ENCODE measurements around the gene ZNF77.
"Not testable (repeated sequence)": the region's sequence is repeated elsewhere in the genome, so short reads cannot be mapped to it uniquely, and the experiment has no call there.

Gene ZNF77

DNA sequence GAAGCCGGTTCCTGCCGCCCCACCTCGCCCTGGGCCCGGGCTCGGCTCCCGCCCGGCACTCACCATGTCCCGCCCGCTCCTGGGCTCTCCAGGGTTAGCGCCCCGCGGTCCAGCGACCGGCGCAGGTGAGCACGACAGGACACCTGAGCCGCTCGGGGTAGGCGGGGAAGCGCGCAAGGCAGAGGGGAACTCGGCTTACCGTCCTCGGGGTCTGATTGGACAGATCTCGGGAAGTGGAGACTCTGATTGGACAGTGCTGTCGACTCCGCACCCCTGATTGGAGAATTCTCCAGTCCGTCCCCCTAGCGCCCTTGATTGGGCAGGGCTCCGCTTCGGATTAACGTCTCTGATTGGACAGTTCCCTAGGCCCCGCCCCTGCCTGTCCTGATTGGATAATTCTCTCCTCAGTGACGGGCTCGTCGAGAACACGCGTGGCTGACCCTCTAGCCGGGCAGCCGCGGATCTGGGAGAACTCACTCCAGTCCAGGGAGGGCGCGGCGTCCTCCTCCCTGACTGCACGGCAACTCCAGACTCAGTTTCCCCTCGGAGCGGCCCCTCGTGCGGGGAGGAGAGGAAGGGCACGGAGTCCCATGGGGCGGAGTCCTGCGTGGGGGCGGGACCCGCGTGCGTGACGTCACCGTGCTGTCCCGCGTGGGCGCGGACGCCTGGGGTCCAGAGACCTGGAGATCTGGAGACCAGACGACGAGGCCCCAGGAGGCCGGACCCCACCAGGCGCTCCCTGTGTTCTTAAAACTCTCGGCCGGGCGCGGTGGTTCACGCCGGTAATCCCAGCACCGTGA, at the start of gene ZNF77:
Gene ZNF77 (minus strand): TSS at position 197 of the 800 bp plus-strand sequence. CDS start 131 bp downstream, at position 66.
- peak; percentile 98 for DNase-seq (ENCODE audit: low read depth)

DNA sequence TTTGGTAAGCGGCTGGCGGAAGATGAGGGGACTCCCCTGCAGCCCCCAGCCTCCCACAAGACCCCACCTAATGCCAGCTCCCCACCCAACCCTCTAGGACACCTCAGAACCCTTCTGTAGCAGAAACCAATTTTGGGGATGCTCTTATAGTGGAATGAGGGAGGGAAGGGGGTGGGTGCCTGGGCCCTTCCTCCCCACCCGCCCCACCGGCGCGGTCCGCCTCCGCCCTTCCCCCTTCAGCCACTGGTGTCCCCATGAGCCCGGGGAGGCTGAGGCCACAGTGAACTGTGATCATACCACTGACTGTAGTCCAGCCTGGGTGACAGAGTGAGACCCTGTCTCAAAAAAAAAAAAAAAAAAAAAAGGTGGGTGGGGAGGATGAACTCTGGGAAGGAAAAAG, 48.8 kb upstream of the ZNF77 start:
- no peak for DNase-seq (ENCODE audit: low read depth)

DNA sequence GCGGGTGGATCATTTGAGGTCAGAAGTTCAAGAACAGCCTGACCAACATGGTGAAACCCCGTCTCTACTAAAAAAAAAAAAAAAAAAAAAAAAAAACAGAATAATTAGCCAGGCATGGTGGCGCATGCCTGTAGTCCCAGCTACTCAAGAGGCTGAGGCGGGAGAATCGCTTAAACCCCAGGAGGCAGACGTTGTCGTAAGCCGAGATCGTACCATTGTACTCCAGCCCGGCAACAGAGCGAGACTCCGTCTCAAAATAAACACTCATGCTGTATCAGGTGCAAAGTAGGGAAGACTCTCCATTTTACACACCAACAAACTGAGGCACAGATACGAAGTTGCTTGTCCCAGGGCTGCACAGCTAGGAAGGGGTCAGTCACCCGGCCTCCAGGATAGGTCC, 48.2 kb upstream of the ZNF77 start:
- DNase-seq (ENCODE audit: low read depth): no peak

DNA sequence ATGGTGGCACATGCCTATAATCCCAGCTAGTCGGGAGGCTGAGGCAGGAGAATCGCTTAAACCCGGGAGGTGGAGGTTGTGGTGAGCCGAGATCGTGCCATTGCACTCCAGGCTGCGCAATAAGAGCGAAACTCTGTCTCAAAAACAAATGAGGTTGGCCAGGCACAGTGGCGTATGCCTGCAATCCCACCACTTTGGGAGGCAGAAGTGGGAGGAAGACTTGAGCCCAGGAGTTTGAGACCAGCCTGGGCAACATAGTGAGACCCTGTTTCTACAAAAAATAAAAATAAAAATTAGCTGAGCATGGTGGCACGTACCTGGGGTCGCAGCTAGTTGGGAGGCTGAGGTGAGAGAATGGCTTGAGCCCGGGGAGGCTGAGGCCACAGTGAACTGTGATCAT, 47.6 kb upstream of the ZNF77 start:
- not testable (repeated sequence) for DNase-seq (ENCODE audit: low read depth)

DNA sequence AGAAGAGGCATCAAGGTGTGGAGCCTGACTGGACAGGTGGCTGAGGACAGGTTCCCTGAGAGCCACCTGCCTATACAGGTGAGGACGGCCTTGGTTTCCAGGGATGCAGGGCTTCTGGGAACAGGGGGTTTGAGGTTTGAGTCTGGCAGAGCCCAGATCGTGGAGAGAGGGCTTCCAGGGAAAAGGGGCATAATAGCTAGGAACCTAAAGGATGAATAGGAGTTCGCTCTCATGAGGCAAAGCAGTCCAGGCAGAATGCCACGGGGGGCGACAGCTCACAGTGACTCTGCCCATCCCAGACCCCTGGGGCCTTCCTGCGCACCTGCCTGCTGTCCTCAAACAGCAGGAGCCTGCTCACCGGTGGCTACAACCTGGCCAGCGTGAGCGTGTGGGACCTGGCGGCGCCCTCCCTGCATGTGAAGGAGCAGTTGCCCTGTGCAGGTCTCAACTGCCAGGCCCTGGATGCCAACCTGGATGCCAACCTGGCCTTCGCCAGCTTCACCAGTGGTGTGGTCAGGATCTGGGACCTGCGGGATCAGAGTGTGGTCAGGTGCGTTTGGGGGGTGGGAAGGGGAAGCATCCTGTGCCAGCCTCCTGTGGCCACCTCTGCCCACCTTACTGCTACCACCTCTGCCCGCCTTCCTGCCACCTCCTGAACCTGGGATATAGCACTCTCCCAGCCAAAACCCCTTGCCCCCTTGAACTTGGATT, 44.6 kb upstream of the ZNF77 start:
- no peak for DNase-seq (ENCODE audit: low read depth)

DNA sequence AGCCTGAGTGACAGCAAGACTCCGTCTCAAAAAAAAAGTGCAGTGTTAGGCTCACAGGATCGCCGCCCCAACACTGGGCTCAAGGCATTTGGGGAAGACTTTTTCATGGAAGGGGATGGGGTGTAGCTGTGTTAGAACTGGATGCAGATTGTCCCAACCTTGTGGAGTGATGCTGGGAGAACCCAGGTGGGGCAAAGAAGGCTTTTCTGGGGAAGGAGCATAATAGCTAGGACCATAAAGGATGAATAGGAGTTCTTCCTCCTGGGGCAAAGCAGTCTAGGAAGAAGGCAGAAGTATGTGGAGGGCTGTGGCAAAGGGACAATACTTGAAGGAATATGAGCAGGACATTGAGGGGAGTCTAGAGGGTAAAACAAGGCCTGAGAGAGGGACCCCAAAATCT, 43.8 kb upstream of the ZNF77 start:
- DNase-seq (ENCODE audit: low read depth): no peak

DNA sequence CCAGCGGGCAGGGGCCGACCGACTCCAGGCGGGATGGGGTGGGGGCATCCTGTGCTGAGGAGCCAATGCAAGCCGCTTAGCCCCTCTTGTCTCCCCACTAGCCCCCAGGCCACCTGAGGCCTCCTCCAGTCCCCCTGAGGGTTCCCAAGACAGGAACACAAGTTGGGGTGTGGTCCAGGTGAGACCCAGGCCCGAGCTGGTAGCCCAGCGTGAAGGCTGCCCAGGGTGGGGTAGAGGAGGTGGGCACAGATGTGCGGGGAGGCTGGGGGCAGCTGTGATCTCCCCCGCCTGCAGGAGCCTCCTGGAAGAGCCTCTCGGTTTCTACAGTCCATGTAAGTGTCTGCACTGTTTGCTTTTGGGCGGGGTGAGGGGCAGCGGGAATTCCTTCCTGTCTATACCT, 43.0 kb upstream of the ZNF77 start:
- DNase-seq (ENCODE audit: low read depth): no peak

DNA sequence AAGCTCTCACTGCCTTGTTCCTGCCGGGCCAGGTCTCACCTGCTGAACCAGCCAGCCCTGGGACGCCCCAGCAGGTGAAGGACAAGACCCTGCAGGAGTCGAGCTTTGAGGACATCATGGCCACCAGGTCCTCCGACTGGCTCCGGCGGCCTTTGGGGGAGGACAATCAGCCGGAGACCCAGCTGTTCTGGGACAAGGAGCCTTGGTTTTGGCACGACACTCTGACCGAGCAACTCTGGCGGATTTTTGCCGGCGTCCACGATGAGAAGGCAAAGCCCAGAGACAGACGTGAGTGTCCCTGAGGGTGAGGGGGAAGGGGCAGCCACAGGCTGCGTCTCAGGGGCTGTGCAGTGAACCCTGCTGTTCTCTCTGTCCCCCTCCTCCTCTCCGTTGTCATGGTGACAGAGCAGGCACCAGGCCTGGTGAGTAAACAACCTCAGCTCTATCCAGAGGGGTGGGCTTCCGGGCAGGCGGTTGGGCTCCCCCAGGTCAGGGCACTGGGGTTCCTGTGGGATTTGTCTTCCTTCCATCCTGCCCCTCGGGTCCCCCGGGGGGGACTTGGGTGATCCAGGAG, 42.3 kb upstream of the ZNF77 start:
- DNase-seq (ENCODE audit: low read depth): no peak

DNA sequence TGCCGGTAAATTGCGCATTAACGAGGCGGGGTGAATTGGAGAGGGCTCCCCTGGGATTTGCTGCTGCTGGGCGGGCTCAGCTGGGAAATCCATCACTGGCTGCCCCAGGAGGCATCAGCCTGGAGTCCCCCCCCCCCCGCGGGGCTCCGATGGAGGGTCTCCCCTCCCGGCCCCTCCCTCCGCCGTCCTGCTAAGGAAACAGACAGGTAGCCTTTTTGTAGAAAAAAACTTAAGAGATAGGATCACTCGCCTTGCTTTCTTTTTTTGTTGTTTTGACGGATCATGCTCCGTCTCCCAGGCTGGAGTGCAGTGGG, 39.4 kb upstream of the ZNF77 start:
- no peak for DNase-seq (ENCODE audit: low read depth)

DNA sequence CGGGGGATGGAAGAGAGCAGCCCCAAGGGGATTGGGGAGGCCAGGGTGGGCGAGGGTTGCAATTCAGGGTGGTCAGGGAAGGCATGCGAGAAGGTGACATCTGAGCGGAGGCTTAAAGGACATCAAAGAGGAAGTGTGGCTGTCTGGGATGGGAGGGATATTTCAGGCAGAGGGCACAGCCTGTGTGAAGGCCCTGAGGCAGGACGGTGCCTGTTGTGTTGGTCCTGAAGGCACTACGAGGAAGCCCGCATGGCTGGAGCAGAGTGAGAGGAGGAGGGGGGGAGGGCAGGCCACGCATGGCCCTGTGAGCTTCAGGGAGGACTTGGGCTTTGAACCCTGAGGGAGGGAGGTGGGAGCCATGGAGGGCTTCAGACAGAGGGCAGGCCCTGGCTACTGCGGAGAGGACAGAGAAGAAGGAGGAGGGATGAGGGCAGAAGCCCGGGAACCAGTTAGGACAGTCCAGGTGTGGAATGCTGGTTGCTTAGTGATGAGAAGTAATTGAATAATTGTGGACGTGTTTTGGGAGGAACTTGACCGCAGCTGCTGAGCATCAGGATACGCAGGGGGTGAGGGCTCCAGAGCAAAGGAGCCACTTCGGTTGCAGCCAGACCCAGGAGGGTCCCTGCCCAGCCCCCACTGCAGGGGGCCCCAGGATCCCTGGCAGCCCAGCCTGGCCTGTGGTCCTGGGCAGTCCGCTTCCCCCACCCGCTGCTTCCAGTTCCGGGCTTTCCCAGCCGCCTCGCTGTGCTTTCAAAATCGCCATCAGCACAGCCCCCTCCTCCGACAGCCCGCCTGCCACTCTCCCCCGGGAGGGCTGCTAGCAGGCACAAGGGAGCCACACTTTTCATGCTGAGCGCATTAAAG, 38.8 kb upstream of the ZNF77 start:
- DNase-seq (ENCODE audit: low read depth): no peak

DNA sequence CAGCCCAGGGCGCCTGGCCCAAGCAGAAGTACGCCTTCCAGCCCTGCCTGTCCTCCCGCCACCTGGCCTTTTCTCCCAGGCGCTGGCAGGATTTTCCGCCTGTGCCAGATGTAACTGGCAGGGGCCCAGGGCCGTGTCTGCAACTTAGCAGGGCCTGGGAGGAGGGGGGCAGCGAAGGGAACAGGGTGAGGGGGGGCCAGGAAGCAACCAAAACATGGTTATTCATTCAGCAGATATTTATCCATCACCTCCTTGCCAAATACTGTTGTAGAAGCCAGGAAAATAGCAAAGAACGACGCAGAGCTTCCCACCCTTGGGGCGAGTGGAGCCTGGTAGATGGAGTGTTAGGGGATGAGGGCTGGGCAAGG, 38.2 kb upstream of the ZNF77 start:
- DNase-seq (ENCODE audit: low read depth): no peak

DNA sequence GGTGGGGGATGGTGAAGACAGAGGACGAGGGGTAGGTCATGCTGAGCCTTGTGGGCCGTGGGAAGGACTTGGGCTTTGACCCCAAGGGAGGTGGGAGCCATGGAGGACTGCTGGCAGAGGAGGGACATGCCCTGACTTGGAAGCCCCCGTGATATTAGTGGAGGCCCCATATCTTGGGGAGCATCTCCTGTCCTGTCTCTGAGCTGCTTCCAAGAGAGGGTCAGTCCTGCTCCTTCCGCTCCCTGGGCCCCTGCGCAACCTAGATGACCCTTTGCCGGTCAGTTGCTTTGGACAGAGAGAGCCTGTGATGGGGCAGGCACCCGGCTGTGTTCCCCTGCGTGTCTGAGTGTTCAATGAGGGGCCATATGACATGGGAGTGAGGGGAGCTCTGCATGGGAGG, 37.8 kb upstream of the ZNF77 start:
- DNase-seq (ENCODE audit: low read depth): no peak

DNA sequence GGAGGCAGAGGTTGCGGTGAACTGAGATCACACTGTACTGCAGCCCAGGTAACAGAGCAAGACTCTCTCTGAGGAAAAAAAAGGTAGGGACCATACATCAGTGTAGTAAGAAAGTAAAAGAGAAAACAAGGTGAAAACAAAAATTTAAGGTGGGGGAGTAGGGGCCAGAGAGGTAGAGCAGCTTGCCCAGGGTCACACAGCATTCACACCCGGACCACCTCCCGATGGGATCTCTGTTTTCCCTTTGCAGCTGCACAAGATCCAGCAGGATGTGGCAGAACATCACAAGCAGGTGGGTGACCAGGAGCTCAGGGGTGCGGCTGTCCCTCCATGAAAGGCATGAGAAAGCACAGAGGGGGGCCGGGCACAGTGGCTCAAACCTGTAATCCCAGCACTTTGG, 37.1 kb upstream of the ZNF77 start:
- DNase-seq (ENCODE audit: low read depth): no peak

DNA sequence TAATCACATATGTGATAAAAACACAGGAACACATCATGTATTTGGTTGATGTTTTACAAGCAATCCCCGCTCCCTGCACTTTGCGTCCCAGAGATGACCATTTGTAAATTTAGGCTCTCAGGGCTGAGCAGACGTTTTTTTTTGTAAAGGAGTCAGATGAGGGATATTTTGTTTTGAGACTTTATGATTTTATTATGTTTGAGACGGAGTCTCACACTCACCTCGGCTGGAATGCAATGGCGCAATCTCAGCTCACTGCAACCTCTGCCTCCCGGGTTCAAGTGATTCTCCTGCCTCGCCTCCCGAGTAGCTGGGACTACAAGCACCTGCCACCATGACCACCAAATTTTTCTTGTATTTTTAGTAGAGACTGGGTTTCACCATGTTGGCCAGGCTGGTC, 34.0 kb upstream of the ZNF77 start:
- no peak for DNase-seq (ENCODE audit: low read depth)

DNA sequence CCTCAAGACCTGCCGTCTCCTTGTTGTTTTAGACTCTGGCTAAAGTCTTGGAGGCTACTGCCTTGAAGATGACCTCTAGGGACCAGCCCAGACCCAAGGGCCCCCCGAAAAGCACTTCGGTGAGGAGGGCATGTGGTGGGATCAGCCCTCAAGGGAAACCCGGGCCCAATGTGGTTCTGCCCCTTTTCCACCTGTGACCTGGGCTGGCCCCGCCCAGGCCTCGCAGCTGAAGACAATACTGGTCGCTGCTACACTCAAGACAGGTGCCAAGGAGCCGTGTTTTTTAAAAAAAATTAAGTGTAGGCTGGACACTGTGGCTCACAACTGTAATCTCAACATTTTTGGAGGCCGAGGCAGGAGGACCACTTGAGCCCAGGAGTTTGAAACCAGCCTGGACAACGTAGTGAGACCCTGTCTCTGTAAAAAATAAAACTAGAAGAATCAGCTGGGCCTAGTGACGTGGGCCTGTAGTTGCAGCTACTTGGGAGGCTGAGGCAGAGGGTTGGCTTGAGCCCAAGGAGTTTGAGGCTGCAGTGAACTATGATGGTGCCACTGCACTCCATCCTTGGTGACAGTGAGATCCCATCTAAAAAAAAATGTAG, 33.5 kb upstream of the ZNF77 start:
- no peak for DNase-seq (ENCODE audit: low read depth)

DNA sequence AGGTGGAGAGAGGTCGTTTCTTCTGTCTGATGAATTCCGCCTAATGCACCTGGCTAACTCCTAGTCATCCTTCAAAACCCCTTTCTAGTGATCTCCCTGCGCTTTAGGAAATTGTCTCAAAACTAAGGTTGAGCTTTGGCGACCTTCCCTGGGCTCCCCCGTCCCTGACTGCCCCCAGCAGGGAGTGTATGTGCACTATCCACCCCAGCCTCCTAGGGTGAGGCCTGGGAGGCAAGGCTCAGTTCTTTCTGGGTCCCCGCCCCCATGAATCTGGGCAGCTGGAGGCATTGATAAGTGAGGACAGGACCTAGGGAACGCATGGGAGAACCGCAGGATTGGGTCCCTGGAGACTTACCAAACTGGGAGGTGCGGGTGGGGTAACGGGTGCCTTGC, 33.0 kb upstream of the ZNF77 start:
- DNase-seq (ENCODE audit: low read depth): no peak

DNA sequence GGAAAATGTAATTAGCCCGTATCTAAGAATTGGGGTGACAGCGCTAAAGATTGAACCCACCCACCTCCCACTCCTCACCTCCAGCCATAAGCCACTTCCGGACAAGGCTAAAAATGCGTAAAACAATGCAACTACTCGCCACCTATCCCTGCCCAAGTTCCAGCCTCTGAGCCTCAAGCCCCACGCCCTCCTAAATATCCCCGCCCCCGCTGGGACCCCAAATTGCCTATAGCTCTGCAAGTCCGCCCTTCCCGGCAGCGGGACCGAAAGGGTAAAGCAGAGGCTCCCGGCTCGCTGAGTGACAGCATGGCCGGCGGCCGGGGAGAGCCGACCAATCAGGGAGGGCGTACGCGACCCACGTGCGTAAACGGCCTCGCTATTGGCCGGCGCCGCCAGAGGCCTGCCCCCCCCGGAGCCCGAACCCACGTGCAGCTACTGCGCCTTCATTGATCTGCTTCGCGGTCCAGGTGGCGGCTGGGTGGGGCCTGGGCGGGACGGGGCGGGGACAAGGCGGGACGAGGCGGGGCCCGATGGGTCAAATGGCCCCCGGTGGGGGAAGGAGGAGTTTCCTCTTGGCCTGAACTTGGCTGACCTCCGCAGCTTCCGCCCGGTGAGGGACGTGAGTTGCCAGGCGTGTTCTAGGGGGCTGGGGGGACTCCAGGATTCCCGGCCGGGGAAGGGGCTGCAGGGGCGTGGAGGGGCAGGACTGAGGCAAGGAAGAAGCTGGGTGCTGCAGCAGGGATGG, 32.4 kb upstream of the ZNF77 start, which contains the start of gene TLE6:
Gene TLE6 (plus strand): TSS at position 564 of the 745 bp plus-strand sequence. CDS start 670 bp downstream, outside the sequence.
- peak; percentile 90 for DNase-seq (ENCODE audit: low read depth)

DNA sequence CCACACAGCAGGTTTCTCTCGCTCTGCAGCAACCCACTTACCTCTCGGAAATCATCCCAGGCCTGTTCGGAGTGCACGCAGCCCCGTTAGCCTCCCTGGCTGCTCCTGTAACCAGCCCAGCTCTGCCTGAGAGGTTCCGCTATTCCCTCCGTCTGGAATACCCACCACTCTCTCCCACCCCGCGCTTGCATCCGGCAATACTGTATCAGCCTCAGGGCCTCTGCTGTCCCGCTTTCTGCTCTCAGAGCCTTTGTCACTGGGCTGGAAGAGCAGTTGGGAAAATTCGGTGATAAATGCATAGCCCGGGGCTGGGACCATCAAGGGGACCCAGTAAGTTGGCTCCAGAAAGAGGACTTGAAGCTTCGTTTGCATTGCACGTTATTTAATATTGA, 31.8 kb upstream of the ZNF77 start:
- DNase-seq (ENCODE audit: low read depth): no peak

DNA sequence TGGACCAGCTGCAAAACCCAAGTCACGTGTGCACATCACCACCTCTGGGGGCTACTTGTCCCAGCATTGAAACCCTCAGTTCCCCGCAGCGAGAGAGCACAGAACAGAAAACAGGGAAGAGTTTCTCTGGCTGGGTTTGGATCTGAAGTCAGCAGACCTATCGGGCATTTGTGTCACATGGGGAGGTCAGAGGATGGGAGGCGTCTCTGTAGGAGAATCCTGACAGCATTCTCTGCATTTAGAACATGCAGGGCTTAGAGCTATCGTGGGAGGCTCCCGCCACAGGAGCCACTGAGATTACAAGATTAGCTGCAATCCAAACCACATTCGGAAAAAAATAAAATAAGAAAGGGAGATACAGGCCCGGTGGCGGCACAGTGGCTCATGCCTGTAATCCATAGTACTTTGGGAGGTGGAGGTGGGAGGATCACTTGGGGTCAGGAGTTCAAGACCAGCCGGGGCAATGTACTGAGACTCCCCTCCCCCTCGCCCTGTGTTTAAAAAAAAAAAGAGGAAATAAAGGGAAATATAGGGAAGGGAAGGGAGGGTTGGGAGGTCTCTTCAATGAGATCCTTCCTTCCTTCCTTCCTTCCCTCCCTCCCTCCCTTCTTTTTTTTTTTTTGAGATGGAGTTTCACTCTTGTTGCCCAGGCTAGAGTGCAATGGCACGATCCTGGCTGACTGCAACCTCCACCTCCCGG, 29.7 kb upstream of the ZNF77 start:
- DNase-seq (ENCODE audit: low read depth): no peak

DNA sequence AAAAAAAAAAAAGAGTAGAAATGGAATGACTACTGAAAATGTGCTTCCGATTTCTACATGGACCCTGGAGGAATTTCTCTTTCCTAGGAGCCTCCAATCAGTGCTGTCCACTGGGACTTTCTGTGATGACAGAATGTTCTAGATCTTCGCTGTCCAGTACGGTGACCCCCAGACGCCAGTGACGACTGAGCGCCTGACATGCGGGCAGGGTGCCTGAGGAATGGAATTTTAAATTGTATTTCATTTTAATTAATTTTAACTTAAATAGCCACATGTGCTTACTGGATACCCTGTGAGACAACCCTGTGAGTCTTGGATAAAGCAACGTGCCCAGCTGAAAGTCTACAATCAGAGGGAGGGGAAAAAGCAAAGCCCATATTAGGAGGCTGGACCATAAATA, 28.5 kb upstream of the ZNF77 start:
- no peak for DNase-seq (ENCODE audit: low read depth)
